HepG2 (cell line): Measurements from ENCODE around the gene ADAMTS2. TPM values are rescaled to one million over a fixed set of nuclear protein-coding genes. Genes with fewer than 3 reads are reported as not detected.

ENCODE experiments used
- CREB3 ChIP-seq: sonication (generic); formaldehyde crosslinking; IDR thresholded peaks from 2 replicates; pipeline ENCODE4 v1.5.0; 2020; ENCODE audit warnings: missing genetic modification reagents
- NR3C1 ChIP-seq: sonication (generic); formaldehyde crosslinking; IDR thresholded peaks from 2 replicates; pipeline ENCODE4 v1.4.0; 2020; ENCODE audit warnings: missing genetic modification reagents
- PAX8 ChIP-seq: sonication (generic); formaldehyde crosslinking; IDR thresholded peaks from 2 replicates; pipeline ENCODE4 v1.8.0; 2022; ENCODE audit warnings: mild to moderate bottlenecking, missing genetic modification reagents, borderline replicate concordance
- THAP9 ChIP-seq: sonication (generic); formaldehyde crosslinking; IDR thresholded peaks from 2 replicates; pipeline ENCODE4; 2020; ENCODE audit warnings: missing genetic modification reagents, mild to moderate bottlenecking, borderline replicate concordance
- U2AF1 ChIP-seq: fragments of 200-400 bp; formaldehyde crosslinking; optimal IDR thresholded peaks from 2 replicates; pipeline ENCODE3; 2017; ENCODE audit warnings: mild to moderate bottlenecking, low read depth, low read length
- polyA plus RNA-seq, 8 experiments: library from polyadenylated mRNA; depleted of rRNA in 3 of 8; stranded (reverse) in 7 of 8; unstranded in 1 of 8; fragments of >200 nt; fragmentation: Illumina TruSeq in 4 of 8; extraction: Trizol in 4 of 8; gene quantifications; 2 replicates each; pipeline versions ENCODE4 v1.2.1 to v1.2.3, GENCODE V29; 2011 to 2016; ENCODE audit warnings: low read depth in 4 of 8, missing spikeins in 1 of 8, mixed read lengths in 1 of 8; ENCODE audit not compliant: insufficient read depth in 1 of 8
- total RNA-seq, 5 experiments: library from RNA; depleted of rRNA; stranded (reverse); fragments of >200 nt; fragmentation: Illumina TruSeq; extraction: Trizol; gene quantifications; 2 replicates each; pipeline ENCODE4 v1.2.3, GENCODE V29; 2016; ENCODE audit warnings: low read depth in 1 of 5
- TF ChIP-seq, protein P1 (sequence below): sonication (generic); formaldehyde crosslinking; IDR thresholded peaks from 2 replicates; pipeline ENCODE4 v1.5.1; 2020; ENCODE audit warnings: missing genetic modification reagents, mild to moderate bottlenecking, borderline replicate concordance

ADAMTS2 gene
- total and polyA plus RNA-seq, 2 of the 13 experiments (the other 11 are each of a cell fraction or from before 2014, with no cell fraction given), result 0.24 to 3.5 TPM

DNA sequence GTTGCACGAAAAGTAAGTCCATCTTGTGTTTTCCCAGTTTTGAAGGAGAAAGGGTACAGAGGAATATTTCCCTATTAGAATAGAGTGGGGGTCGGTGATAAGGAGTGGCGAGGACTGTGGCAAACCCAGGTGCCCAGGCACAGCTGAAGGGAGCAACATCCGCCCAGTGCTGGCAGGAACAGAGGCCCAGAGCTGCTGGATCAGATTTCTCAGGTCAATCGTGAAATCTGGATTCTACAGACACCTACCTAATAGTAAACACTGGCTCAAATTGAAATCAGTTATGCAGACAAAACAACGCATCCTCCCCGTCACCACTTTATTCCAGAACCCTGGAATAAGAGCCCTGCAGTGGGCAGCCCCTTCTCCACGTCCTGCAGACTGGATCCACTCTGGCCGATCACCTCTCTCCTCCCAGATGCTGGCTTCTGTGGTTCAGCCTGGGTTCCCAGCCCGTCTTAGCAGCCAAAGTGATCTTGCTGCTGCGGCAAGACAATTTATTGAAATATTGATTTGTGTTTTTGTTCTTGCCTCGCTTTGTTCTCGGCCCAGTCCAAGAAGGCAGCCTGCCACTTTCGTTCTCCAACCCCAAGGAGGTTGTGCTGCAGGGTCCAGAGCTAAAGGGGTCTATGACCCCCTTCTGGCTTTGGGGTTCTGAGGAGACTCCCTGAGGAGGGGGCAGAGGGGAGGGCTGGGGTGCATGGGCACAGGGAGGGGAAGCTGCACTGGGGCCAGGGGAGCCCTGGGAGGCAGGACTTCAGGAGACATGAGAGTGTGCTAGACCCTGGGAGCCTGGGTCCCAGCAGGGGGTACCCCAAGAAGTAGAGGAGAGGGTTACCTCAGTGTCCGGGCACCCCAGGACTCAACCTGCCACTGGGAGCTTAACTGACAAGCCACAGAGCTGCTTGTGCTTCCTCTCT lies 181.8 kb downstream of the ADAMTS2 start (continued):
- no peak for TF ChIP-seq THAP9
- no peak for TF ChIP-seq U2AF1
- TF ChIP-seq CREB3 (CRISPR knock-in tag), result no peak
- TF ChIP-seq PAX8 (CRISPR knock-in tag), result no peak
- TF ChIP-seq NR3C1 (CRISPR knock-in tag), result no peak
- TF ChIP-seq, protein P1, sequence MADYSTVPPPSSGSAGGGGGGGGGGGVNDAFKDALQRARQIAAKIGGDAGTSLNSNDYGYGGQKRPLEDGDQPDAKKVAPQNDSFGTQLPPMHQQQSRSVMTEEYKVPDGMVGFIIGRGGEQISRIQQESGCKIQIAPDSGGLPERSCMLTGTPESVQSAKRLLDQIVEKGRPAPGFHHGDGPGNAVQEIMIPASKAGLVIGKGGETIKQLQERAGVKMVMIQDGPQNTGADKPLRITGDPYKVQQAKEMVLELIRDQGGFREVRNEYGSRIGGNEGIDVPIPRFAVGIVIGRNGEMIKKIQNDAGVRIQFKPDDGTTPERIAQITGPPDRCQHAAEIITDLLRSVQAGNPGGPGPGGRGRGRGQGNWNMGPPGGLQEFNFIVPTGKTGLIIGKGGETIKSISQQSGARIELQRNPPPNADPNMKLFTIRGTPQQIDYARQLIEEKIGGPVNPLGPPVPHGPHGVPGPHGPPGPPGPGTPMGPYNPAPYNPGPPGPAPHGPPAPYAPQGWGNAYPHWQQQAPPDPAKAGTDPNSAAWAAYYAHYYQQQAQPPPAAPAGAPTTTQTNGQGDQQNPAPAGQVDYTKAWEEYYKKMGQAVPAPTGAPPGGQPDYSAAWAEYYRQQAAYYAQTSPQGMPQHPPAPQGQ (CRISPR knock-in tag), result no peak
